SK-N-SH (cell line): ENCODE measurements around the gene PTPN13. TPM values are rescaled to one million over a fixed set of nuclear protein-coding genes. Genes with fewer than 3 reads are reported as not detected.

Source experiments
- CTCF ChIA-PET: fragments of 300-600, 350-600 bp; formaldehyde crosslinking; extraction: SDS; loops from one replicate; lab custom pipeline; 2021; lab: Yijun Ruan, JAX
- POLR2A ChIA-PET: fragments of 350-600 bp; sonication (Branson Sonifier 250); formaldehyde crosslinking; extraction: SDS; loops from one replicate; lab custom pipeline; 2020; ENCODE audit warnings: antibody characterized with exemption, inconsistent platforms; lab: Yijun Ruan, JAX
- DNase-seq: peaks from one replicate; pipeline ENCODE4 v3.0.0; 2012
- H2AFZ ChIP-seq: fragments of 200-600 bp; sonication (generic); 2 replicates; pipeline ENCODE4 v1.8.1; 2016; ENCODE audit warnings: antibody characterized with exemption, mild to moderate bottlenecking, low read depth
- H3F3A ChIP-seq: fragments of 200-600 bp; sonication (generic); replicated peaks from 2 replicates; pipeline ENCODE3; 2016; ENCODE audit warnings: antibody characterized with exemption, mild to moderate bottlenecking; ENCODE audit not compliant: insufficient read depth
- H3K27ac ChIP-seq, 2 experiments: fragments of 200-500 bp in 1 of 2; fragments of 200-600 bp in 1 of 2; sonication (Bioruptor generic) in 1 of 2; sonication (generic), shearing (Covaris generic) in 1 of 2; 2 replicates each; pipeline versions ENCODE4 v1.5.1 to v1.6.1; 2014 to 2016; ENCODE audit warnings: low read depth in 2 of 2, inconsistent platforms in 1 of 2, low read length in 1 of 2, mild to moderate bottlenecking in 1 of 2, mixed read lengths in 1 of 2
- H3K27me3 ChIP-seq: fragments of 200-600 bp; sonication (generic), shearing (Covaris generic); 2 replicates; pipeline ENCODE4 v1.6.1; 2016; ENCODE audit warnings: mixed run types; ENCODE audit not compliant: insufficient read depth
- H3K36me3 ChIP-seq, 2 experiments: fragments of 200-500 bp in 1 of 2; fragments of 200-600 bp in 1 of 2; sonication (Bioruptor generic) in 1 of 2; sonication (generic) in 1 of 2; replicated peaks in 1 of 2; 2 replicates each; pipeline versions ENCODE3 to v1.5.1; 2014 to 2016; ENCODE audit warnings: low read length in 1 of 2, mild to moderate bottlenecking in 1 of 2; ENCODE audit not compliant: insufficient read depth in 2 of 2, control insufficient read depth in 1 of 2
- H3K4me1 ChIP-seq, 2 experiments: fragments of 200-500 bp in 1 of 2; fragments of 200-600 bp in 1 of 2; sonication (Bioruptor generic) in 1 of 2; sonication (generic), shearing (Covaris generic) in 1 of 2; 2 replicates each; pipeline versions ENCODE4 v1.5.1 to v1.6.1; 2014 to 2016; ENCODE audit warnings: low read depth in 1 of 2, low read length in 1 of 2, mixed run types in 1 of 2; ENCODE audit not compliant: insufficient read depth in 2 of 2, control insufficient read depth in 1 of 2
- H3K4me2 ChIP-seq: fragments of 200-600 bp; sonication (generic), shearing (Covaris generic); 2 replicates; pipeline ENCODE4 v1.6.1; 2017; ENCODE audit warnings: mixed run types
- H3K4me3 ChIP-seq, 2 experiments: fragments of 200-500 bp in 1 of 2; fragments of 200-600 bp in 1 of 2; sonication (Bioruptor generic) in 1 of 2; sonication (generic), shearing (Covaris generic) in 1 of 2; 2 replicates each; pipeline versions ENCODE4 v1.5.1 to v1.8.1; 2014 to 2016; ENCODE audit warnings: low read depth in 2 of 2, inconsistent platforms in 1 of 2, low read length in 1 of 2, mild to moderate bottlenecking in 1 of 2, mixed read lengths in 1 of 2, moderate library complexity in 1 of 2
- H3K79me2 ChIP-seq: fragments of 200-600 bp; sonication (generic); 2 replicates; pipeline ENCODE4 v1.8.1; 2017; ENCODE audit warnings: mild to moderate bottlenecking; ENCODE audit not compliant: insufficient read depth
- H3K9ac ChIP-seq: fragments of 200-600 bp; sonication (generic); 2 replicates; pipeline ENCODE4 v1.6.1; 2017; ENCODE audit warnings: mixed run types
- H3K9me2 ChIP-seq: fragments of 200-600 bp; sonication (generic); 2 replicates; pipeline ENCODE4 v1.6.1; 2017; ENCODE audit warnings: mixed run types
- H3K9me3 ChIP-seq: fragments of 200-600 bp; sonication (generic); 2 replicates; pipeline ENCODE4 v1.6.1; 2017; ENCODE audit warnings: mixed run types, mild to moderate bottlenecking, moderate library complexity
- H4K20me1 ChIP-seq: fragments of 200-600 bp; sonication (generic); 2 replicates; pipeline ENCODE4 v1.6.1; 2017; ENCODE audit warnings: mild to moderate bottlenecking, mixed run types; ENCODE audit not compliant: insufficient read depth
- EP300 ChIP-seq, 2 experiments: IDR thresholded peaks; 2 replicates each; pipeline versions ENCODE4 v1.4.0 to v1.6.1; 2012; ENCODE audit warnings: borderline replicate concordance in 1 of 2, low read depth in 1 of 2, low read length in 1 of 2
- EZH2phosphoT487 ChIP-seq: fragments of 200-600 bp; sonication (generic); IDR thresholded peaks from 2 replicates; pipeline ENCODE4 v1.6.1; 2017; ENCODE audit warnings: low read depth, mixed run types, mild to moderate bottlenecking, antibody characterized with exemption, moderate library complexity, borderline replicate concordance
- GATA2 ChIP-seq: sonication (generic); formaldehyde crosslinking; IDR thresholded peaks from 2 replicates; pipeline ENCODE4 v1.5.0; 2020; ENCODE audit warnings: mild to moderate bottlenecking, missing genetic modification reagents
- NRF1 ChIP-seq: IDR thresholded peaks from 2 replicates; pipeline ENCODE4 v1.6.1; 2012; ENCODE audit warnings: low read depth, mild to moderate bottlenecking, low read length
- RFX5 ChIP-seq: IDR thresholded peaks from 2 replicates; pipeline ENCODE4 v1.6.1; 2012; ENCODE audit warnings: mild to moderate bottlenecking, improper control_type of control experiment, low read length
- TCF12 ChIP-seq: IDR thresholded peaks from 2 replicates; pipeline ENCODE4 v1.4.0; 2012
- TEAD4 ChIP-seq: IDR thresholded peaks from 2 replicates; pipeline ENCODE4 v1.4.0; 2012; ENCODE audit warnings: mild to moderate bottlenecking, borderline replicate concordance; ENCODE audit not compliant: insufficient read depth
- WGBS: methylation state at CpG from one replicate; pipeline ENCODE4 v1.1.6; 2017; ENCODE audit warnings: low lambda C conversion rate; 5-methylcytosine and 5-hydroxymethylcytosine counted together
- polyA plus RNA-seq, 3 experiments: library from polyadenylated mRNA; depleted of rRNA; stranded (reverse); fragments of >200 nt; gene quantifications; 2 replicates each; pipeline ENCODE4 v1.2.3, GENCODE V29; 2012
- TF ChIP-seq, protein P1 (sequence below): IDR thresholded peaks from 2 replicates; pipeline ENCODE4 v1.4.0; 2012; ENCODE audit warnings: low read depth
- TF ChIP-seq, protein P2 (sequence below): fragments of 150-350 bp; IDR thresholded peaks from 2 replicates; pipeline ENCODE4 v1.6.1; 2017; ENCODE audit warnings: antibody characterized with exemption, low read length, low read depth, borderline replicate concordance
- TF ChIP-seq, protein P3 (sequence below): fragments of 200-600 bp; sonication (generic); IDR thresholded peaks from 2 replicates; pipeline ENCODE4 v1.6.1; 2017; ENCODE audit warnings: antibody characterized with exemption, mild to moderate bottlenecking, moderate library complexity

Gene PTPN13
- polyA plus RNA-seq, 1 of the 3 experiments (the other 2 are of a cell fraction) = 5.5 TPM

DNA sequence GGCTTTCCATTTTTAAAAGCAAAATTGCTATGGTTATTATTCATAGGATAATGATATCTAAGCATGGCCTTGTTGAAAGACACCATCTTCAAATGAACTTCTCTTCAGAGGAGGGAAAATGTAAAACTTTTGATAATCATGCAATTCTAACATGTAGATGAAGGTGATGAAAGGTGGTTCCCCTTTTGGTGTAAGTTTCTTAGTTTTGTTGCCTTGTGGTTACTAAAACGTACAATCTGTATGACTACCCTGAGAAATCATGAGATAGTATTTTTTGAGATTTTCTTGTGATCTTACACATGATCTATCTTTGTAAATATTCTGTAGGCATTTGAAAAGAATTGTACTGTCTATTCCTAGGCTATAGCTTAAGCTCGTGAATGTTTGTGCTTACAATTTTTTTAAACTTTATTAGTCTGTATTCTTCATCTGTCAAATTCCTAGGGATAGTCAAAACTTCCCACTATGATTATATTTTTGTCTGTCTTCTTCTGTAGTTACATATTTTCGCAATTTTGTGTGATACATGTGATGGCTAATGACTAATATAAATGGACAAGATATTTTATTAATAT is 47.5 kb downstream of the PTPN13 start:
- no peak overlapping the region for H3K4me2 ChIP-seq
- no peaks in the 10 kb centered on the region for H4K20me1 ChIP-seq
- H3K36me3 ChIP-seq = peaks cover 0 to 6% of the 10 kb centered on the region in 2 experiments
- H3K79me2 ChIP-seq = no peaks in the 10 kb centered on the region
- DNase-seq = no peak
- H3K9me3 ChIP-seq = no peaks in the 10 kb centered on the region
- ChIA-PET CTCF (no interaction called here), POLR2A (no interaction called here)
- no peaks in the 10 kb centered on the region for H3K4me1 ChIP-seq
- H3K4me3 ChIP-seq = no peak overlapping the region
- H3K9me2 ChIP-seq = no peaks in the 10 kb centered on the region
- no peaks in the 10 kb centered on the region for H3K27me3 ChIP-seq
- H3K27ac ChIP-seq = no peak overlapping the region
- no peaks in the 10 kb centered on the region for H3F3A ChIP-seq
- H2AFZ ChIP-seq = no peak overlapping the region
- H3K9ac ChIP-seq = no peak overlapping the region
- TF ChIP-seq, protein P1, sequence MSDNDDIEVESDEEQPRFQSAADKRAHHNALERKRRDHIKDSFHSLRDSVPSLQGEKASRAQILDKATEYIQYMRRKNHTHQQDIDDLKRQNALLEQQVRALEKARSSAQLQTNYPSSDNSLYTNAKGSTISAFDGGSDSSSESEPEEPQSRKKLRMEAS = no peak
- 96% methylated on average over 3 of the region's 3 CpGs for WGBS

DNA sequence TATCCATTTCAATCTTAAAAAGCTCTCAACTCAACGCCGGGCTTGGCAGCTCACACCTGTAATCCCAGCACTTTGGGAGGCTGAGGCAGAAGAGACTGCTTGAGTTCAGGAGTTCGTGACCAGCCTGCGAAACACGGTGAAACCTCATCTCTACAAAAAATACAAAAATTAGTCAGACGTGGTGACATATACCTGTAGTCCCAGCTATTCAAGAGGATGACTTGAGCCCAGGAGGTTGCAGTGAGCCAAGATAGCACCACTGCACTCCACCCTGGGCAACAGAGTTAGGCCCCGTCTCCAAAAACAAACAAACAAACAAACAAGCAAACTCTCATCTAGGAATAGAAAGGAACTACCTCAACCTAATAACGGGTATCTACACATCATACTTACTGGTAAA is 50.8 kb downstream of the PTPN13 start:
- POLR2A ChIA-PET = no interaction called here
- 97% methylated on average over 8 of the region's 8 CpGs for WGBS

More for the DNA sequence above, 50.8 kb downstream of the PTPN13 start:
- H3K9me3 ChIP-seq = no peaks in the 10 kb centered on the region; the same call in 1 of the 2 replicates
- H3K36me3 ChIP-seq = peaks cover 0 to 6% of the 10 kb centered on the region in 2 experiments
- DNase-seq = no peak
- H3K9ac ChIP-seq = no peak overlapping the region
- H3F3A ChIP-seq = no peaks in the 10 kb centered on the region
- no peak overlapping the region for H3K27ac ChIP-seq
- no peaks in the 10 kb centered on the region for H3K9me2 ChIP-seq
- no peaks in the 10 kb centered on the region for H3K79me2 ChIP-seq
- H4K20me1 ChIP-seq = no peaks in the 10 kb centered on the region
- TF ChIP-seq, protein P2, sequence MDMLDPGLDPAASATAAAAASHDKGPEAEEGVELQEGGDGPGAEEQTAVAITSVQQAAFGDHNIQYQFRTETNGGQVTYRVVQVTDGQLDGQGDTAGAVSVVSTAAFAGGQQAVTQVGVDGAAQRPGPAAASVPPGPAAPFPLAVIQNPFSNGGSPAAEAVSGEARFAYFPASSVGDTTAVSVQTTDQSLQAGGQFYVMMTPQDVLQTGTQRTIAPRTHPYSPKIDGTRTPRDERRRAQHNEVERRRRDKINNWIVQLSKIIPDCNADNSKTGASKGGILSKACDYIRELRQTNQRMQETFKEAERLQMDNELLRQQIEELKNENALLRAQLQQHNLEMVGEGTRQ = no peak
- TF ChIP-seq NRF1 (no peak), RFX5 (no peak), GATA2 (CRISPR knock-in tag) (no peak), TCF12 (no peak), TEAD4 (no peak), EP300 (IDR thresholded peaks at IDR 0.05; ENCODE audit: borderline replicate concordance in 1 of 2, low read depth in 1 of 2, low read length in 1 of 2) (no peak), EZH2phosphoT487 (no peak)
- TF ChIP-seq, protein P3, sequence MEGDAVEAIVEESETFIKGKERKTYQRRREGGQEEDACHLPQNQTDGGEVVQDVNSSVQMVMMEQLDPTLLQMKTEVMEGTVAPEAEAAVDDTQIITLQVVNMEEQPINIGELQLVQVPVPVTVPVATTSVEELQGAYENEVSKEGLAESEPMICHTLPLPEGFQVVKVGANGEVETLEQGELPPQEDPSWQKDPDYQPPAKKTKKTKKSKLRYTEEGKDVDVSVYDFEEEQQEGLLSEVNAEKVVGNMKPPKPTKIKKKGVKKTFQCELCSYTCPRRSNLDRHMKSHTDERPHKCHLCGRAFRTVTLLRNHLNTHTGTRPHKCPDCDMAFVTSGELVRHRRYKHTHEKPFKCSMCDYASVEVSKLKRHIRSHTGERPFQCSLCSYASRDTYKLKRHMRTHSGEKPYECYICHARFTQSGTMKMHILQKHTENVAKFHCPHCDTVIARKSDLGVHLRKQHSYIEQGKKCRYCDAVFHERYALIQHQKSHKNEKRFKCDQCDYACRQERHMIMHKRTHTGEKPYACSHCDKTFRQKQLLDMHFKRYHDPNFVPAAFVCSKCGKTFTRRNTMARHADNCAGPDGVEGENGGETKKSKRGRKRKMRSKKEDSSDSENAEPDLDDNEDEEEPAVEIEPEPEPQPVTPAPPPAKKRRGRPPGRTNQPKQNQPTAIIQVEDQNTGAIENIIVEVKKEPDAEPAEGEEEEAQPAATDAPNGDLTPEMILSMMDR = no peak
- TF ChIP-seq, protein P1 = no peak
- H3K27me3 ChIP-seq = no peaks in the 10 kb centered on the region
- no peak overlapping the region for H3K4me2 ChIP-seq
- H2AFZ ChIP-seq = no peak overlapping the region
- CTCF ChIA-PET = no interaction called here
- no peaks in the 10 kb centered on the region for H3K4me1 ChIP-seq
- no peak overlapping the region for H3K4me3 ChIP-seq
